Stomach (tissue), 9 donors: ENCODE data around the gene PRR22. TPM values are rescaled to one million over a fixed set of nuclear protein-coding genes. Genes with fewer than 3 reads are reported as not detected.

Experiments used
- DNase-seq, 2 donors: peaks; one replicate each; pipeline versions ENCODE4 v3.0.0 to v3.0.0-alpha.2; 2013 to 2019
- H3K27ac ChIP-seq, 5 donors: fragments of 200-600 bp in 4 of 5; sonication (generic) in 4 of 5; one replicate each; pipeline ENCODE4 v1.5.1; 2013 to 2019; ENCODE audit warnings: mild to moderate bottlenecking in 1 of 5, moderate library complexity in 1 of 5
- H3K27me3 ChIP-seq, 3 donors: fragments of 200-600 bp; sonication (generic); one replicate each; pipeline ENCODE4 v1.5.1; 2017 to 2019; ENCODE audit warnings: mixed run types in 1 of 3
- H3K36me3 ChIP-seq, 4 donors: fragments of 200-600 bp; sonication (generic); 1 replicate in 3 of 4; 2 replicates in 1 of 4; pipeline ENCODE4 v1.5.1; 2016 to 2019
- H3K4me1 ChIP-seq, 4 donors: fragments of 200-600 bp; sonication (generic); one replicate each; pipeline ENCODE4 v1.5.1; 2016 to 2019
- H3K4me3 ChIP-seq, 4 donors: fragments of 200-600 bp; sonication (generic) in 3 of 4; one replicate each; pipeline ENCODE4 v1.5.1; 2016 to 2019; ENCODE audit warnings: mild to moderate bottlenecking in 1 of 4
- H3K9me3 ChIP-seq, 4 donors: fragments of 200-600 bp; sonication (generic); one replicate each; pipeline ENCODE4 v1.5.1; 2016 to 2019
- CTCF ChIP-seq, 7 experiments: fragments of 450-650 bp in 4 of 7; fragments of 200-600 bp in 3 of 7; sonication (generic) in 3 of 7; IDR thresholded peaks; one replicate each; pipeline ENCODE4 v1.5.1; 2016 to 2019; ENCODE audit warnings: antibody characterized with exemption in 7 of 7, control low read depth in 2 of 7, mild to moderate bottlenecking in 1 of 7
- EP300 ChIP-seq: sonication (generic); formaldehyde crosslinking; IDR thresholded peaks from one replicate; pipeline ENCODE4 v1.6.1; 2017; ENCODE audit warnings: antibody characterized with exemption
- POLR2A ChIP-seq, 4 donors: fragments of 450-650 bp; IDR thresholded peaks; one replicate each; pipeline ENCODE4 v1.6.1; 2016; ENCODE audit warnings: antibody characterized with exemption in 4 of 4, control low read depth in 2 of 4, mild to moderate bottlenecking in 1 of 4, moderate library complexity in 1 of 4
- POLR2AphosphoS5 ChIP-seq, 3 donors: sonication (generic); formaldehyde crosslinking; IDR thresholded peaks; one replicate each; pipeline ENCODE4 v1.6.1; 2016; ENCODE audit warnings: antibody characterized with exemption in 3 of 3
- WGBS, 5 donors: extraction: QIAGEN DNeasy Blood & Tissue Kit in 3 of 5; methylation state at CpG; one replicate each; pipeline versions ENCODE4 v1.1.5 to v1.1.7; 2013 to 2018; 5-methylcytosine and 5-hydroxymethylcytosine counted together
- intact Hi-C: fragments of 100-400 bp; cut with DNase I; formaldehyde crosslinking; loops from one replicate; pipeline ENCODE4 v1.15.1; 2023; ENCODE audit warnings: low total_unique reads
- polyA plus RNA-seq, 3 donors: library from polyadenylated mRNA; stranded (reverse); fragments of 200-250 nt; gene quantifications; one replicate each; pipeline ENCODE4 v1.2.3, GENCODE V29; 2013
- total RNA-seq, 5 donors: library from RNA; depleted of rRNA; stranded (reverse); fragments of >200 nt; gene quantifications; one replicate each; pipeline versions ENCODE4 v1.1.0 to v1.2.3, GENCODE V29; 2014 to 2016
- donor health status: healthy with polysubstance abuse.
- donor health status: Bipolar disorder and iron deficiency.
- donor health status: healthy.

The PRR22 gene
- total and polyA plus RNA-seq, 8 donors, result 0.73 to 12.1 (median 6.4) TPM; not detected in 1

- intact Hi-C loops, result no loop called here
- Histone ChIP-seq H3K27ac (no peak overlapping the region), H3K4me3 (no peak overlapping the region), H3K4me1 (peaks cover 0 to 5% (median 0%) of the 10 kb centered on the region in 4 donors), H3K9me3 (no peaks in the 10 kb centered on the region), H3K27me3 (peaks cover 0 to 7% (median 0%) of the 10 kb centered on the region in 3 donors), H3K36me3 (no peaks in the 10 kb centered on the region)
- TF ChIP-seq POLR2A (IDR thresholded peaks at IDR 0.05) (no peak), CTCF (IDR thresholded peaks at IDR 0.05) (no peak), EP300 (no peak), POLR2AphosphoS5 (IDR thresholded peaks at IDR 0.05) (no peak)
- WGBS, 5 donors, result 55 to 64% (median 58%) methylated on average over 17 of the region's 17 CpGs
- no peak for DNase-seq
Measured at GRCh38 chr19:5775668-5776309, 8.8 kb downstream of the PRR22 start.

- H3K27ac ChIP-seq, result no peak overlapping the region
- intact Hi-C loops, result no loop called here
- no peak for DNase-seq
- no peaks in the 10 kb centered on the region for H3K9me3 ChIP-seq
- H3K27me3 ChIP-seq, result peaks cover 0 to 7% (median 0%) of the 10 kb centered on the region in 3 donors
- no peak overlapping the region for H3K4me3 ChIP-seq
- H3K4me1 ChIP-seq, result peaks cover 0 to 5% (median 0%) of the 10 kb centered on the region in 4 donors
- no peaks in the 10 kb centered on the region for H3K36me3 ChIP-seq
- TF ChIP-seq POLR2AphosphoS5 (IDR thresholded peaks at IDR 0.05), result no peak
- TF ChIP-seq CTCF (IDR thresholded peaks at IDR 0.05), result no peak
- no peak for TF ChIP-seq EP300
- TF ChIP-seq POLR2A (IDR thresholded peaks at IDR 0.05), result no peak
- WGBS, 5 donors, result 71 to 85% (median 79%) methylated on average over 8 of the region's 8 CpGs
Measured at GRCh38 chr19:5774921-5775320, 9.6 kb downstream of the PRR22 start.

- Histone ChIP-seq H3K9me3 (no peaks in the 10 kb centered on the region), H3K36me3 (no peaks in the 10 kb centered on the region), H3K4me3 (no peak overlapping the region), H3K4me1 (peaks cover 0 to 5% (median 0%) of the 10 kb centered on the region in 4 donors), H3K27me3 (peaks cover 0 to 7% (median 0%) of the 10 kb centered on the region in 3 donors), H3K27ac (no peak overlapping the region)
- intact Hi-C loops, result no loop called here
- TF ChIP-seq POLR2A (IDR thresholded peaks at IDR 0.05) (no peak), EP300 (no peak), POLR2AphosphoS5 (IDR thresholded peaks at IDR 0.05) (no peak), CTCF (IDR thresholded peaks at IDR 0.05) (no peak)
- WGBS, 5 donors, result 75 to 90% (median 85%) methylated on average over 5 of the region's 5 CpGs
- no peak for DNase-seq
Measured at GRCh38 chr19:5773276-5773675, 11.3 kb downstream of the PRR22 start.

- TF ChIP-seq POLR2AphosphoS5 (IDR thresholded peaks at IDR 0.05) (no peak), POLR2A (IDR thresholded peaks at IDR 0.05) (no peak), CTCF (IDR thresholded peaks at IDR 0.05) (no peak), EP300 (no peak)
- Histone ChIP-seq H3K4me1 (peaks cover 0 to 5% (median 0%) of the 10 kb centered on the region in 4 donors), H3K9me3 (no peaks in the 10 kb centered on the region), H3K27me3 (peaks cover 0 to 7% (median 0%) of the 10 kb centered on the region in 3 donors), H3K4me3 (no peak overlapping the region), H3K36me3 (no peaks in the 10 kb centered on the region), H3K27ac (no peak overlapping the region)
- intact Hi-C loops, result no loop called here
- no peak for DNase-seq
- WGBS, 5 donors, result 79 to 82% (median 80%) methylated on average over 19 of the region's 19 CpGs
Measured at GRCh38 chr19:5772416-5772815, 12.1 kb downstream of the PRR22 start.
